Activated CD4-positive, alpha-beta T cell treated with anti-CD3 and anti-CD28 coated beads, Interleukin-2, Interleukin-4, amounts not matched to agents 100 ng/mL and 50 ng/mL, durations not matched to agents 16 hours and 8 hours (primary cell): ENCODE results near the gene CTNNBIP1.
"Not testable (repeated sequence)": the region's sequence is repeated elsewhere in the genome, so short reads cannot be mapped to it uniquely, and the experiment has no call there.

ENCODE experiments used
- DNase-seq: peaks from one replicate; pipeline ENCODE4 v3.0.0-alpha.2; 2020; ENCODE audit warnings: low spot score

Gene CTNNBIP1

GRCh38 chr1:9803003-9803918 is 106.8 kb downstream of the CTNNBIP1 start:
- not testable (repeated sequence) for DNase-seq

GRCh38 chr1:9801909-9802308 is 108.2 kb downstream of the CTNNBIP1 start:
- no peak for DNase-seq
